SH-SY5Y (cell line): ENCODE data around the gene RAB11FIP4.

Experiments
- GATA2 ChIP-seq: IDR thresholded peaks from 2 replicates; pipeline ENCODE4 v1.6.1; 2011; ENCODE audit warnings: mild to moderate bottlenecking, low read depth, low read length
- GATA3 ChIP-seq: IDR thresholded peaks from 2 replicates; pipeline ENCODE4 v1.6.1; 2011; ENCODE audit warnings: low read depth, mild to moderate bottlenecking, low read length, moderate library complexity

DNA sequence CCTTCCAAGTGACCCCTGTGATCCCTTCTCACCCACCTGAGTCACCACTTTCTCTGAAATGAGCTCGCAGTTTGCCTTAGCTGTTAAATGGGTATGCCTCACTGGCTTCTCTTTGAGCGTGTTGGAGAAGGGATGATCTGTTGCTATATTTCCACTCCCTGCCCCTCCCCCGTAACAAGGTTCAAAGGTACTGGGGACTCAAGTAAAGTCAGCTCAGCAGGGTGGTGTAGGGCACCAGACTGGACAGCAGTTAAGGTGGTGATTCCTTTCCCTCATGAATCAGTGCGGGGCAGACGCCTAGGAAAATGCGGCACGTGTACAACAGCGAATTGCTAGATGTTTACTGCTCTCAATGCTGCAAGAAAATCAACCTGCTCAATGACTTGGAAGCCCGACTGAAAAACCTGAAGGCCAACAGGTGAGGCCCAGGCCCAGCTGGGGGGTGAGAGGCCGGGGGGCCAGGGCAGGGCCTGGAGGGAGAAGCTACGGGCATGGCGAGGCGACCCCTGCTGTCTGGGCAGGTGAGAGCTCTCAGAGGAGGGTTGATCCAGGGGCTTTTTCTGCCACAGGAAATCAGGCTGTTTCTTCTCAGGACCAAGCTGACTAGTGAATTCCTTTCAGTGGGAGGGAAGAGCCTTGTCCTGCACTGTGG, 130.3 kb downstream of the RAB11FIP4 start:
- no peak for TF ChIP-seq GATA2
- no peak for TF ChIP-seq GATA3
